Thyroid gland (tissue), 4 donors: Measurements from ENCODE around the gene KIAA1671.

Source experiments
- CTCF ChIP-seq, 6 experiments: fragments of 200-600 bp in 3 of 6; fragments of 450-650 bp in 3 of 6; sonication (generic) in 3 of 6; IDR thresholded peaks; one replicate each; pipeline ENCODE4 v1.5.1; 2016 to 2019; ENCODE audit warnings: antibody characterized with exemption in 6 of 6, mild to moderate bottlenecking in 2 of 6, inconsistent platforms in 1 of 6, moderate library complexity in 1 of 6
- POLR2A ChIP-seq, 2 donors: fragments of 450-650 bp; IDR thresholded peaks; one replicate each; pipeline ENCODE4 v1.6.1; 2017; ENCODE audit warnings: antibody characterized with exemption in 2 of 2, mild to moderate bottlenecking in 2 of 2, moderate library complexity in 1 of 2

GRCh38 chr22:25131198-25131887, 178.8 kb downstream of the KIAA1671 start:
- TF ChIP-seq CTCF (IDR thresholded peaks at IDR 0.05) (no peak), POLR2A (IDR thresholded peaks at IDR 0.05) (no peak)
